GM19238 (cell line): ENCODE data around the gene METAP1D.

Source experiments
- DNase-seq: peaks from one replicate; pipeline ENCODE4 v3.0.0; 2011; ENCODE audit warnings: low spot score; ENCODE audit not compliant: insufficient read length

The METAP1D gene

GRCh38 chr2:172090044-172090961 is 90.5 kb downstream of the METAP1D start:
- DNase-seq, result no peak

- DNase-seq, result no peak
Observed at GRCh38 chr2:172091000-172091641, 91.4 kb downstream of the METAP1D start.

- DNase-seq, result no peak
Observed at GRCh38 chr2:172091761-172092566, 92.2 kb downstream of the METAP1D start.

- no peak for DNase-seq
Observed at GRCh38 chr2:172092716-172093415, 93.1 kb downstream of the METAP1D start.

- DNase-seq, result no peak
Observed at GRCh38 chr2:172093416-172094293, 93.9 kb downstream of the METAP1D start.

- DNase-seq, result no peak
Observed at GRCh38 chr2:172094294-172095145, 94.8 kb downstream of the METAP1D start.

- peak; percentile 70 for DNase-seq
Observed at GRCh38 chr2:172095146-172095904, 95.6 kb downstream of the METAP1D start.

- DNase-seq, result no peak
Observed at GRCh38 chr2:172095905-172096625, 96.3 kb downstream of the METAP1D start.

- DNase-seq, result no peak
Observed at GRCh38 chr2:172096626-172097547, 97.1 kb downstream of the METAP1D start.

- no peak for DNase-seq
Observed at GRCh38 chr2:172097557-172098131, 97.9 kb downstream of the METAP1D start.

GRCh38 chr2:172098287-172098649 is 98.5 kb downstream of the METAP1D start:
- no peak for DNase-seq

GRCh38 chr2:172098650-172099471 is 99.1 kb downstream of the METAP1D start:
- DNase-seq, result no peak

- no peak for DNase-seq
Observed at GRCh38 chr2:172099472-172100079, 99.8 kb downstream of the METAP1D start.

GRCh38 chr2:172100080-172100934 is 100.6 kb downstream of the METAP1D start:
- no peak for DNase-seq
